Lung (tissue), 12 donors: ENCODE measurements around the gene DLG4. TPM values are rescaled to one million over a fixed set of nuclear protein-coding genes. Genes with fewer than 3 reads are reported as not detected.
A peak's percentile ranks its signal among the peaks of the same experiment; 100 is the strongest.
"Not testable (repeated sequence)": the region's sequence is repeated elsewhere in the genome, so short reads cannot be mapped to it uniquely, and the experiment has no call there.

Source experiments
- ATAC-seq: fragments of 200-7000 bp; cut with Tn5 transposase; one replicate; pipeline ENCODE4 v1.9.1; 2020; ENCODE audit warnings: moderate number of reproducible peaks; ENCODE audit not compliant: insufficient read depth, low FRiP score
- DNase-seq, 3 donors: peaks; one replicate each; pipeline ENCODE4 v3.0.0-alpha.2; 2013 to 2017
- H3K27ac ChIP-seq, 2 donors: one replicate each; pipeline ENCODE4 v1.5.1; 2013; ENCODE audit warnings: mild to moderate bottlenecking in 2 of 2, moderate library complexity in 2 of 2, control low read depth in 1 of 2, inconsistent platforms in 1 of 2, low read depth in 1 of 2, low read length in 1 of 2
- H3K27me3 ChIP-seq, 3 donors: one replicate each; pipeline ENCODE4 v1.5.1; 2013; ENCODE audit warnings: low read length in 2 of 3; ENCODE audit not compliant: control insufficient read depth in 3 of 3, insufficient read depth in 3 of 3
- H3K36me3 ChIP-seq, 4 donors: one replicate each; pipeline ENCODE4 v1.5.1; 2013; ENCODE audit warnings: low read length in 4 of 4, mild to moderate bottlenecking in 1 of 4, moderate library complexity in 1 of 4; ENCODE audit not compliant: control insufficient read depth in 4 of 4, insufficient read depth in 4 of 4
- H3K4me1 ChIP-seq, 5 donors: one replicate each; pipeline ENCODE4 v1.5.1; 2013; ENCODE audit warnings: low read length in 5 of 5, mild to moderate bottlenecking in 2 of 5, moderate library complexity in 1 of 5; ENCODE audit not compliant: control insufficient read depth in 5 of 5, insufficient read depth in 5 of 5
- H3K4me3 ChIP-seq: one replicate; pipeline ENCODE4 v1.5.1; 2013; ENCODE audit warnings: mild to moderate bottlenecking, control low read depth, moderate library complexity
- H3K9ac ChIP-seq, 2 donors: one replicate each; pipeline ENCODE4 v1.5.1; 2013; ENCODE audit warnings: low read length in 2 of 2, control low read depth in 1 of 2; ENCODE audit not compliant: insufficient read depth in 1 of 2
- H3K9me3 ChIP-seq, 4 donors: one replicate each; pipeline ENCODE4 v1.5.1; 2013; ENCODE audit warnings: low read length in 3 of 4, mild to moderate bottlenecking in 1 of 4, moderate library complexity in 1 of 4; ENCODE audit not compliant: control insufficient read depth in 4 of 4, insufficient read depth in 3 of 4
- WGBS, 2 donors: extraction: QIAGEN DNeasy Blood & Tissue Kit; methylation state at CpG; one replicate each; pipeline ENCODE4 v1.1.7; 2013; 5-methylcytosine and 5-hydroxymethylcytosine counted together
- polyA plus RNA-seq, 2 donors: library from polyadenylated mRNA; stranded (reverse); fragments of 200-250 nt; gene quantifications; one replicate each; pipeline ENCODE4 v1.2.1, GENCODE V29; 2013
- total RNA-seq, 2 donors: library from RNA; depleted of rRNA in 1 of 2; stranded (reverse); fragments of >200 nt in 1 of 2; gene quantifications; one replicate each; pipeline ENCODE4 v1.2.1, GENCODE V29; 2014 to 2021
- TF ChIP-seq, protein P1 (sequence below): IDR thresholded peaks from 2 replicates; pipeline ENCODE4 v1.5.1; 2012; ENCODE audit warnings: mild to moderate bottlenecking; ENCODE audit errors: control extremely low read depth, extremely low read depth
- donor health status: control.
- donor health status: control.
- donor health status: Bipolar disorder and iron deficiency.
- donor health status: healthy.
- donor health status: DM: yes; HTN: yes; CAD: no.

Gene DLG4
- total and polyA plus RNA-seq, 4 donors: 10.0 to 20.1 (median 15.2) TPM

DNA sequence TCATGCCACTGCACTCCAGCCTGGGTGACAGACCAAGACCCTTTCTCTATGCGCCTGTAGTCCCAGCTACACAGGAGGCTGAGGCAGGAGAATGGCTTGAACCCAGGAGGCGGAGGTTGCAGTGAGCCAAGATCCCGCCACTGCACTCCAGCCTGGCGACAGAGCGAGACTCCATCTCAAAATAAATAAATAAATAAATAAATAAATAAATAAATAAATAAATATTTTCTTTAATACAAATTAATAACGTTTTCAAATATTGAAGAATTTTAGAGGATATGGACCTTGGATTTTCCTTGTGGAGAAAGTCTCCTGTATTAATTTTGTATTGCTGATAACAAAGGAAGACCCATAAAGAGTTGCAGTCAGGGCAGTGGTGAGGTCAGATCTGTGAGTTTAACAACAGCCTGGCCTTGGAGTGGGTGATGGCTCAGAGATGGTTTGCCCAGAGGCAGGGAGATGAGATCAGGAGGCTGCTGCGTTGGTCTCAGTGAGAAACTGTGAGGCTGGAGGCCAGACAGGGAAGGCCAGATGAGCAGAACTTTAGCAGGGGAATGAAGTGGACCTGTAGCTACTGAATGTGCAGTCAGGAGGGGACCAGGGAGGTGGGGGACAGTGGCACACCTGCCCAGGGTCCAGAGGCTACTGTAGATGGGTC is 36.1 kb downstream of the DLG4 start:
- TF ChIP-seq, protein P1, sequence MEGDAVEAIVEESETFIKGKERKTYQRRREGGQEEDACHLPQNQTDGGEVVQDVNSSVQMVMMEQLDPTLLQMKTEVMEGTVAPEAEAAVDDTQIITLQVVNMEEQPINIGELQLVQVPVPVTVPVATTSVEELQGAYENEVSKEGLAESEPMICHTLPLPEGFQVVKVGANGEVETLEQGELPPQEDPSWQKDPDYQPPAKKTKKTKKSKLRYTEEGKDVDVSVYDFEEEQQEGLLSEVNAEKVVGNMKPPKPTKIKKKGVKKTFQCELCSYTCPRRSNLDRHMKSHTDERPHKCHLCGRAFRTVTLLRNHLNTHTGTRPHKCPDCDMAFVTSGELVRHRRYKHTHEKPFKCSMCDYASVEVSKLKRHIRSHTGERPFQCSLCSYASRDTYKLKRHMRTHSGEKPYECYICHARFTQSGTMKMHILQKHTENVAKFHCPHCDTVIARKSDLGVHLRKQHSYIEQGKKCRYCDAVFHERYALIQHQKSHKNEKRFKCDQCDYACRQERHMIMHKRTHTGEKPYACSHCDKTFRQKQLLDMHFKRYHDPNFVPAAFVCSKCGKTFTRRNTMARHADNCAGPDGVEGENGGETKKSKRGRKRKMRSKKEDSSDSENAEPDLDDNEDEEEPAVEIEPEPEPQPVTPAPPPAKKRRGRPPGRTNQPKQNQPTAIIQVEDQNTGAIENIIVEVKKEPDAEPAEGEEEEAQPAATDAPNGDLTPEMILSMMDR: no peak
- Histone ChIP-seq H3K9me3 (no peaks in the 10 kb centered on the region), H3K9ac (no peak overlapping the region), H3K27me3 (no peaks in the 10 kb centered on the region), H3K4me3 (no peak overlapping the region), H3K36me3 (no peaks in the 10 kb centered on the region), H3K4me1 (peaks cover 0 to 2% (median 0%) of the 10 kb centered on the region in 5 donors), H3K27ac (no peak overlapping the region)
- DNase-seq (no peak), ATAC-seq (no peak)
- 81 to 88% methylated on average over 7 of the region's 7 CpGs for WGBS, 2 donors

- H3K36me3 ChIP-seq, DNase-seq, H3K4me3 ChIP-seq, ATAC-seq, H3K27ac ChIP-seq, H3K9me3 ChIP-seq, H3K27me3 ChIP-seq: not testable (repeated sequence)
- peak overlapping the region in 1 of 2 donors; percentile 13 for H3K9ac ChIP-seq
- 94 to 95% methylated on average over 2 of the region's 2 CpGs for WGBS, 2 donors
- peaks cover 0 to 10% (median 0%) of the 10 kb centered on the region in 5 donors for H3K4me1 ChIP-seq
Measured at GRCh38 chr17:7182101-7182500, 37.5 kb downstream of the DLG4 start.

DNA sequence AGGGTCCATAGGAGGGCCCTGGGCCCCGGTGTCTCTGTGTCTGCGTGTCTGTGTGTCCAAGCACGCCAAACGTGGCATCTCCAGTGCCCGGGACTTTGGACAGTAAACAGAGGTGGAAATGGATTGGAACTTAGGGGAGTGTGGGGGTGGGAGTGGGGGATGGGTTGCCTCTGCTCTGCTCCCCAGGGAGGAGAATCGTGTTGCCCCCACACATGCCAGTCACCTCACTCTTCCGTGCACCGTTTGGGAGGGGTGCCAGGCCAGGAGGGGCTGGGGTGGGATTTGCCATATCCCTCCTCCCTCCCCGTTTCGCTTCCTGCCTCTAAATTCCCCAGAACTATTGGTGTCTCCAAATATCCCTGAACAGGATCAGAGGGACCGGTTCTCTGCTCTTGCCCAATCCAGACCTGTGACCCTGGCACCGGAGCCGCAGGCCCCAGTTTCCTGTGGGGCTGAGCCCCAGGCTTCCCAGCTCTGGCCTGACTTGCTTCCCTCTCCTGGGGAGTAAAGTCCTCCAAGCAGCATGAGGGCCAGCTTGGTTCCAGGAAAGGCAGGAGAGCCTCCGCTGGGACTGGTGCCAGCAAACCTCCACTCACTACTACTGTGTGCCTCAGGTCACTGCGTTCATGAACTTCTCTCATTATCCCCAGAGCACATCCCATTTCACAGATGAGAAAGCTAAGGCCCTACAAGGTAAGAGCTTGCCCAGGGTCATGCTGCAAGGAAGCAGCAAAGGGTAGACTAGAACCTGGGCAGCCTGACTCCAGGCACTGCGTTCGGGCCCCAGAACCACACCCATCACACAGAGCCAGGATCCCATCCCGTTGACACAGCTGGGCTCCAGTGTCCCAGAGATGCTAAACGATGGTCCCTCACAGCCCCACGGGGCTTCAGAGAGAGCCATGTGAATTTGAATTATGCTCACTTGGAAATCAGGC is 40.0 kb downstream of the DLG4 start, which contains the start of gene ASGR1:
ASGR1 (minus strand) TSS at position 54 of the 938 bp plus-strand sequence. CDS start 807 bp downstream, outside the sequence.
- H3K4me1 ChIP-seq: peaks cover 0 to 15% (median 8%) of the 10 kb centered on the region in 5 donors
- no peak within 1 kb of the TSS for H3K9ac ChIP-seq
- no peak within 1 kb of the TSS for H3K4me3 ChIP-seq
- H3K27ac ChIP-seq: no peak within 1 kb of the TSS
- no peaks in the 10 kb centered on the region for H3K36me3 ChIP-seq
- ATAC-seq (no peak), DNase-seq (no peak)
- H3K9me3 ChIP-seq: no peaks in the 10 kb centered on the region
- TF ChIP-seq, protein P1: no peak
- no peaks in the 10 kb centered on the region for H3K27me3 ChIP-seq
- 64 to 66% methylated on average over 20 of the region's 20 CpGs for WGBS, 2 donors

DNA sequence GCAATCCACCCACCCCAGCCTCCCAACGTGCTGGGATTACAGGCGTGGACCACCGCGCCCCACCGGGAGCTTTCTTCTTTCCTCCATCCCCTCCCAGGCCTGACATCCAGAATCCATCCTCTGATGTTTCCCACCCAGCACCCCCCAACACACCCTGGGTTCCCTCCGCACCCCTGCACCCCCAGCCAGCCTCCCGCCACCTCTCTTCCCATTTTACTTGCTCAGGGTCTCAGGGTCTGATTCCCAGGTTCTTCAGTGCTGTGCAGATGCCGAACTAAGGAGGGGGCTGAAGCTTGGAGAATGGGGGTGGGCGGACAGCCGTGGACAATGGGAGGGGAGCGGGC is 40.7 kb downstream of the DLG4 start:
- Histone ChIP-seq H3K36me3 (no peaks in the 10 kb centered on the region), H3K9ac (no peak overlapping the region), H3K27ac (no peak overlapping the region), H3K9me3 (no peaks in the 10 kb centered on the region), H3K4me3 (no peak overlapping the region), H3K4me1 (peaks cover 0 to 15% (median 8%) of the 10 kb centered on the region in 5 donors), H3K27me3 (no peaks in the 10 kb centered on the region)
- DNase-seq (no peak), ATAC-seq (no peak)
- 85 to 87% methylated on average over 11 of the region's 11 CpGs for WGBS, 2 donors
- TF ChIP-seq, protein P1: no peak
